Cardiac atrium fibroblast (primary cell): Measurements from ENCODE around the gene OR10G7. TPM values are rescaled to one million over a fixed set of nuclear protein-coding genes. Genes with fewer than 3 reads are reported as not detected.

Source experiments
- total RNA-seq: library from RNA; depleted of rRNA; stranded (reverse); fragments of >200 nt; gene quantifications from 2 replicates; pipeline ENCODE4 v1.2.3, GENCODE V29; 2015

Gene OR10G7
- total RNA-seq: not detected in 2 replicates

GRCh38 chr11:124041254-124041653 is at the start of gene OR10G7:
OR10G7 (minus strand) TSS chr11:124041325; CDS start chr11:124039001, 2,324 bp downstream.

GRCh38 chr11:124026498-124026897 is 14.6 kb downstream of the OR10G7 start, which contains the start of gene OR10G8:
OR10G8 (plus strand) TSS chr11:124026798; CDS start chr11:124029623, 2,825 bp downstream.

GRCh38 chr11:124012697-124013096 is 28.4 kb downstream of the OR10G7 start, which contains the start of gene OR10G4:
OR10G4 (plus strand) TSS chr11:124012997; CDS start chr11:124015575, 2,578 bp downstream.

GRCh38 chr11:123995119-123995518 is 46.0 kb downstream of the OR10G7 start, which contains the start of gene OR10G6:
OR10G6 (minus strand) TSS chr11:123995161; CDS start chr11:123995161, 0 bp downstream.

Other genes starting within 250 kb of the OR10G7 start
- 0.32 TPM in 1 of 2 replicates, not detected in the other for gene OR6M1, start 235.0 kb downstream of the OR10G7 start, total RNA-seq
- not detected in 2 replicates for gene TMEM225, start 155.7 kb downstream of the OR10G7 start, total RNA-seq
- gene OR8D4, start 139.2 kb downstream of the OR10G7 start, total RNA-seq: not detected in 2 replicates
- gene OR4D5, start 101.7 kb downstream of the OR10G7 start, total RNA-seq: not detected in 2 replicates
- gene OR6T1, start 97.5 kb downstream of the OR10G7 start, total RNA-seq: not detected in 2 replicates
- gene OR10S1, start 63.5 kb downstream of the OR10G7 start, total RNA-seq: not detected in 2 replicates
- not detected in 2 replicates for gene OR10G6, start 46.2 kb downstream of the OR10G7 start, total RNA-seq
- gene OR10G4, start 28.3 kb downstream of the OR10G7 start, total RNA-seq: not detected in 2 replicates
- not detected in 2 replicates for gene OR10G9, start 18.3 kb downstream of the OR10G7 start, total RNA-seq
- gene OR10G8, start 14.5 kb downstream of the OR10G7 start, total RNA-seq: not detected in 2 replicates
- gene VWA5A, start 74.1 kb upstream of the OR10G7 start, total RNA-seq: 10.2 and 13.9 TPM in 2 replicates
- not detected in 2 replicates for gene OR10D3, start 142.0 kb upstream of the OR10G7 start, total RNA-seq
- not detected in 2 replicates for gene OR8G1, start 199.8 kb upstream of the OR10G7 start, total RNA-seq
- not detected in 2 replicates for gene OR8G5, start 215.1 kb upstream of the OR10G7 start, total RNA-seq